Spleen (tissue), 11 donors: Measurements from ENCODE around the gene NOD1. TPM values are rescaled to one million over a fixed set of nuclear protein-coding genes. Genes with fewer than 3 reads are reported as not detected.

Experiments used
- DNase-seq: peaks from one replicate; pipeline ENCODE4 v3.0.0-alpha.2; 2020
- H3K27ac ChIP-seq, 8 donors: fragments of 200-600 bp; sonication (generic) in 7 of 8; 1 replicate in 4 of 8; 2 replicates in 4 of 8; pipeline versions ENCODE4 v1.5.0 to v1.8.0; 2016 to 2021; ENCODE audit warnings: inconsistent platforms in 4 of 8, mild to moderate bottlenecking in 4 of 8, moderate library complexity in 1 of 8
- H3K27me3 ChIP-seq, 7 donors: fragments of 200-600 bp; sonication (generic) in 6 of 7; replicated peaks in 1 of 7; 1 replicate in 4 of 7; 2 replicates in 3 of 7; pipeline versions ENCODE4 v1.5.0 to v1.8.0; 2016 to 2021; ENCODE audit warnings: inconsistent platforms in 3 of 7, mild to moderate bottlenecking in 1 of 7
- H3K36me3 ChIP-seq, 6 donors: fragments of 200-600 bp; sonication (generic) in 5 of 6; 1 replicate in 4 of 6; 2 replicates in 2 of 6; pipeline versions ENCODE4 v1.5.0 to v1.8.0; 2016 to 2021; ENCODE audit warnings: inconsistent platforms in 2 of 6
- H3K4me1 ChIP-seq, 6 donors: fragments of 200-600 bp; sonication (generic) in 5 of 6; 1 replicate in 3 of 6; 2 replicates in 3 of 6; pipeline versions ENCODE4 v1.5.0 to v1.8.0; 2016 to 2021; ENCODE audit warnings: inconsistent platforms in 3 of 6
- H3K4me3 ChIP-seq, 8 donors: fragments of 200-600 bp; sonication (generic) in 7 of 8; 1 replicate in 4 of 8; 2 replicates in 4 of 8; pipeline versions ENCODE4 v1.5.0 to v1.8.0; 2016 to 2021; ENCODE audit warnings: inconsistent platforms in 4 of 8, mild to moderate bottlenecking in 4 of 8, moderate library complexity in 2 of 8
- H3K9me3 ChIP-seq, 8 donors: fragments of 200-600 bp; sonication (generic) in 7 of 8; 1 replicate in 4 of 8; 2 replicates in 4 of 8; pipeline versions ENCODE4 v1.5.0 to v1.8.0; 2016 to 2021; ENCODE audit warnings: inconsistent platforms in 4 of 8
- POLR2A ChIP-seq, 3 donors: fragments of 450-650 bp; IDR thresholded peaks; one replicate each; pipeline ENCODE4 v1.5.1; 2017; ENCODE audit warnings: antibody characterized with exemption in 3 of 3, mild to moderate bottlenecking in 1 of 3
- POLR2AphosphoS5 ChIP-seq, 3 donors: sonication (generic); formaldehyde crosslinking; IDR thresholded peaks; one replicate each; pipeline ENCODE4 v1.5.1; 2017; ENCODE audit warnings: antibody characterized with exemption in 3 of 3
- WGBS, 5 donors: extraction: QIAGEN DNeasy Blood & Tissue Kit in 3 of 5; methylation state at CpG; one replicate each; pipeline versions ENCODE4 v1.1.5 to v1.1.7; 2013 to 2018; 5-methylcytosine and 5-hydroxymethylcytosine counted together
- intact Hi-C: fragments of 100-400 bp; cut with DNase I; formaldehyde crosslinking; loops from one replicate; pipeline ENCODE4 v1.15.0; 2023; ENCODE audit warnings: low total_unique reads
- polyA plus RNA-seq, 3 donors: library from polyadenylated mRNA; stranded (reverse); fragments of 200-250 nt; gene quantifications; one replicate each; pipeline ENCODE4 v1.2.1, GENCODE V29; 2013
- total RNA-seq, 7 donors: library from RNA; depleted of rRNA in 3 of 7; stranded (reverse); fragments of >200 nt in 3 of 7; fragmentation: NEBNext Ultra II Directional in 4 of 7; extraction: Animal tissue kit (Norgen Biotek cat#: 25700) in 4 of 7; gene quantifications; one replicate each; pipeline versions ENCODE4 v1.1.0 to v1.2.1, GENCODE V29; 2016 to 2021
- TF ChIP-seq, protein P1 (sequence below), 11 experiments: fragments of 200-600 bp in 7 of 11; fragments of 450-650 bp in 4 of 11; sonication (generic) in 4 of 11; IDR thresholded peaks in 8 of 11; conservative IDR thresholded peaks in 3 of 11; 1 replicate in 7 of 11; 2 replicates in 4 of 11; pipeline versions ENCODE4 v1.4.0 to v1.8.0; 2016 to 2021; ENCODE audit warnings: antibody characterized with exemption in 11 of 11, inconsistent platforms in 4 of 11, mild to moderate bottlenecking in 1 of 11
- donor health status: healthy with polysubstance abuse.
- donor health status: DM: no; HTN: no; CAD: no; lungs with moderate emphysema.
- donor health status: DM: no; HTN: no; CAD: no.
- donor health status: Bipolar disorder and iron deficiency.
- donor health status: healthy.
- donor health status: DM: no; HTN: no; CAD: no.
- donor health status: DM: yes; HTN: yes; CAD: no.

NOD1 gene
- total and polyA plus RNA-seq, 10 donors: 11.0 to 40.8 (median 33.5) TPM

- intact Hi-C loops: no loop called here
- 78 to 88% (median 81%) methylated on average over 10 of the region's 10 CpGs for WGBS, 5 donors
- Histone ChIP-seq H3K4me1 (peaks cover 39 to 80% (median 74%) of the 10 kb centered on the region in 6 donors), H3K9me3 (no peaks in the 10 kb centered on the region), H3K36me3 (peaks cover 0 to 5% (median 0%) of the 10 kb centered on the region in 6 donors), H3K27me3 (no peaks in the 10 kb centered on the region), H3K4me3 (peak overlapping the region in 2 of 8 donors; percentile 72 to 76), H3K27ac (peak overlapping the region in 7 of 8 donors; percentile 23 to 97 (median 94))
- TF ChIP-seq POLR2AphosphoS5 (IDR thresholded peaks at IDR 0.05) (no peak), POLR2A (IDR thresholded peaks at IDR 0.05) (no peak)
- TF ChIP-seq, protein P1, sequence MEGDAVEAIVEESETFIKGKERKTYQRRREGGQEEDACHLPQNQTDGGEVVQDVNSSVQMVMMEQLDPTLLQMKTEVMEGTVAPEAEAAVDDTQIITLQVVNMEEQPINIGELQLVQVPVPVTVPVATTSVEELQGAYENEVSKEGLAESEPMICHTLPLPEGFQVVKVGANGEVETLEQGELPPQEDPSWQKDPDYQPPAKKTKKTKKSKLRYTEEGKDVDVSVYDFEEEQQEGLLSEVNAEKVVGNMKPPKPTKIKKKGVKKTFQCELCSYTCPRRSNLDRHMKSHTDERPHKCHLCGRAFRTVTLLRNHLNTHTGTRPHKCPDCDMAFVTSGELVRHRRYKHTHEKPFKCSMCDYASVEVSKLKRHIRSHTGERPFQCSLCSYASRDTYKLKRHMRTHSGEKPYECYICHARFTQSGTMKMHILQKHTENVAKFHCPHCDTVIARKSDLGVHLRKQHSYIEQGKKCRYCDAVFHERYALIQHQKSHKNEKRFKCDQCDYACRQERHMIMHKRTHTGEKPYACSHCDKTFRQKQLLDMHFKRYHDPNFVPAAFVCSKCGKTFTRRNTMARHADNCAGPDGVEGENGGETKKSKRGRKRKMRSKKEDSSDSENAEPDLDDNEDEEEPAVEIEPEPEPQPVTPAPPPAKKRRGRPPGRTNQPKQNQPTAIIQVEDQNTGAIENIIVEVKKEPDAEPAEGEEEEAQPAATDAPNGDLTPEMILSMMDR (IDR thresholded peaks at IDR 0.05 in 8 of 11, conservative IDR thresholded peaks at IDR 0.05 in 3 of 11): no peak
- no peak for DNase-seq
Observed at GRCh38 chr7:30476459-30477145, 2.0 kb downstream of the NOD1 start.

DNA sequence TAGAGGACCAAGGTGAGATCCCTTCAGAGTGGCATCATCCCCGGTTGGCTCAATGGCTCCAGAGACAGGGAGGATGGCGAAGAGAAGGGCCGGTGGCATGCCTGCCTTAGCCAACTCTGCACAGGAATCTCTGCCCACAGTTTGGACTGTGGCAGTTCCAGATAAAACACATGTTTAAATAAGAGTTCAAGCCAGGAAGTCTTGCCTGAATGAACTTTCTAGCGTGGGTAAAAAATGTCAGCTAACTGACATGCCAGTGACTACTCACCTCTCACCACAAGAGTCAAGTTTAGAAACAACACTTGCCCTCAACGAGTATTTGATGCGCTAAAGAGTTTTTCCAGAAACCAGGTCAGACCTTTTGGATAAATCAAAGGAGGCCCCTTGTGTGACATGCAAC, 3.0 kb downstream of the NOD1 start:
- Histone ChIP-seq H3K4me3 (peak overlapping the region in 1 of 8 donors; percentile 7), H3K9me3 (no peaks in the 10 kb centered on the region), H3K27ac (peak overlapping the region in 6 of 8 donors; percentile 0 to 95 (median 64)), H3K27me3 (no peaks in the 10 kb centered on the region), H3K36me3 (peaks cover 0 to 5% (median 0%) of the 10 kb centered on the region in 6 donors), H3K4me1 (peaks cover 49 to 90% (median 84%) of the 10 kb centered on the region in 6 donors)
- 42 to 58% (median 54%) methylated on average over 6 of the region's 6 CpGs for WGBS, 5 donors
- DNase-seq: no peak
- TF ChIP-seq POLR2AphosphoS5 (IDR thresholded peaks at IDR 0.05): no peak
- TF ChIP-seq, protein P1 (IDR thresholded peaks at IDR 0.05 in 8 of 11, conservative IDR thresholded peaks at IDR 0.05 in 3 of 11): no peak
- TF ChIP-seq POLR2A (IDR thresholded peaks at IDR 0.05): no peak
- intact Hi-C loops: no loop called here

- peak overlapping the region in 7 of 8 donors; percentile 0 to 95 (median 37) for H3K27ac ChIP-seq
- peaks cover 54 to 97% (median 90%) of the 10 kb centered on the region in 6 donors for H3K4me1 ChIP-seq
Observed at GRCh38 chr7:30474893-30475292, 3.7 kb downstream of the NOD1 start.

GRCh38 chr7:30474485-30474884, 4.1 kb downstream of the NOD1 start:
- Histone ChIP-seq H3K27me3 (no peaks in the 10 kb centered on the region), H3K4me3 (no peak overlapping the region), H3K9me3 (no peaks in the 10 kb centered on the region), H3K27ac (peak overlapping the region in 6 of 8 donors; percentile 14 to 95 (median 30)), H3K4me1 (peaks cover 55 to 97% (median 90%) of the 10 kb centered on the region in 6 donors), H3K36me3 (peaks cover 0 to 11% (median 0%) of the 10 kb centered on the region in 6 donors)
- WGBS, 5 donors: 93 to 97% (median 96%) methylated on average over 10 of the region's 10 CpGs
- no peak for DNase-seq
- intact Hi-C loops: no loop called here
- TF ChIP-seq POLR2A (IDR thresholded peaks at IDR 0.05) (no peak), POLR2AphosphoS5 (IDR thresholded peaks at IDR 0.05) (no peak)
- TF ChIP-seq, protein P1 (IDR thresholded peaks at IDR 0.05 in 8 of 11, conservative IDR thresholded peaks at IDR 0.05 in 3 of 11): no peak

More at GRCh38 chr7:30474893-30475292, 3.7 kb downstream of the NOD1 start:
- Histone ChIP-seq H3K4me3 (no peak overlapping the region), H3K36me3 (peaks cover 0 to 9% (median 0%) of the 10 kb centered on the region in 6 donors), H3K27me3 (no peaks in the 10 kb centered on the region), H3K9me3 (no peaks in the 10 kb centered on the region)
- intact Hi-C loops: no loop called here
- TF ChIP-seq POLR2AphosphoS5 (IDR thresholded peaks at IDR 0.05) (no peak), POLR2A (IDR thresholded peaks at IDR 0.05) (no peak)
- TF ChIP-seq, protein P1 (IDR thresholded peaks at IDR 0.05 in 8 of 11, conservative IDR thresholded peaks at IDR 0.05 in 3 of 11): no peak
- no peak for DNase-seq
- 51 to 68% (median 61%) methylated on average over 2 of the region's 2 CpGs for WGBS, 5 donors
